ENCODE data around the gene C8G. TPM values are rescaled to one million over a fixed set of nuclear protein-coding genes. Genes with fewer than 3 reads are reported as not detected.
A peak's percentile ranks its signal among the peaks of the same experiment; 100 is the strongest.

Gene C8G
- total and polyA plus RNA-seq, 9 of the 15 experiments (the other 6 are each of a cell fraction or from before 2014, with no cell fraction given): 0.35 to 5.9 (median 2.7) TPM; not detected in 2

DNA sequence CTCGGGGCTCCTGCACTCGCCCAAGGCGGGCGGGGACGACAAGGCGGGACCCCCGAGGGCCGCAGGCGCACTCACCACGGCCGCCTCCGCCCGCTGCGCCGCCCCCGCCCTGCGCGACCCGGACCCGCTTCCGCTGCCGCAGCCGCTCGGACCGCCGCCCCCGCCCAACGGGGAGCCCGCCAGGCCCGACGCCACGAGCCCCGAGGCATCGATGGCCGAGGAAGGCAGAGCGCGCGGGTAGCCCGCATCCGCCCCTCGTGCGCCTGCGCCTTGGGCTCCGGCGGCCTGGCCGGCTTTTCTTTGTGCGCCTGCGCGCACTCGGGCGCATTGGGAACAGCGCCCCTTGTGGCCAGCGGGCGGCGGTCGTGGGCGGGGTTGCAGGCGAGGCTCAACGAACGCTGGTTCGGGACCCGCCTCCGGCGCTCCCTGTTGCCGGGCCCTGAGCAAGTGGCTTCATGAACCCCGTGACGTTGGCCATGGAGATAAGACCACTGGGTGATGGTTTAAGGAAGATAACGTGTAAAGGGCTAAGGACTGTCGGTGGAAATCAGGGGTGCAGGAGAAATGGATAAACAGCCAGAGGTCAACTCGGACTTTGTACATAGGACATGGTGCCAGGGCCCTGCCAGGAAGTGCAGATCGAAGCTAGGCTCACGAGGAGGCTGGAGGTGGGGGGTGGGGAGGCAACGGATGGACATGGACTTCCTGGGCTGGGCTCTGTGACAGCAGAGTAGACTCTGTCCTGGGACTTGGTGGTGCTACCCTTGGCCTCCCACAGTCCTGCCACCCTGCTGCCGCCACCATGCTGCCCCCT, at the start of gene C8G, which contains the start of gene FBXW5 (continued):
- TF ChIP-seq ZNF239 (CRISPR knock-in tag; IDR thresholded peaks at IDR 0.05): 0 out of 2 replicates have a peak, but pooled peaks have one; percentile 41
- TF ChIP-seq JUN (IDR thresholded peaks at IDR 0.05; ENCODE audit: borderline replicate concordance, low read depth, low read length): peak; percentile 55; the same call in 1 of the 2 replicates
- no peak for TF ChIP-seq JUN (CRISPR knock-in tag; IDR thresholded peaks at IDR 0.05; ENCODE audit: borderline replicate concordance)
- 0 out of 2 replicates have a peak, but pooled peaks have one; percentile 5 for TF ChIP-seq TAL1 (IDR thresholded peaks at IDR 0.05)
- no peak for TF ChIP-seq KHSRP (IDR thresholded peaks at IDR 0.05)
- peak; percentile 64 for TF ChIP-seq CREB1 (IDR thresholded peaks at IDR 0.05)
- peak; percentile 74; the same call in 1 of the 2 replicates for TF ChIP-seq CREB1 (CRISPR knock-in tag; IDR thresholded peaks at IDR 0.05)
- TF ChIP-seq TRIM24 (IDR thresholded peaks at IDR 0.05): peak in 1 of 2 experiments; percentile 39; a peak in 1 of 4 replicates
- no peak for TF ChIP-seq EWSR1 (IDR thresholded peaks at IDR 0.05; ENCODE audit: borderline replicate concordance, low read depth, partially characterized antibody)
- TF ChIP-seq, protein P1, sequence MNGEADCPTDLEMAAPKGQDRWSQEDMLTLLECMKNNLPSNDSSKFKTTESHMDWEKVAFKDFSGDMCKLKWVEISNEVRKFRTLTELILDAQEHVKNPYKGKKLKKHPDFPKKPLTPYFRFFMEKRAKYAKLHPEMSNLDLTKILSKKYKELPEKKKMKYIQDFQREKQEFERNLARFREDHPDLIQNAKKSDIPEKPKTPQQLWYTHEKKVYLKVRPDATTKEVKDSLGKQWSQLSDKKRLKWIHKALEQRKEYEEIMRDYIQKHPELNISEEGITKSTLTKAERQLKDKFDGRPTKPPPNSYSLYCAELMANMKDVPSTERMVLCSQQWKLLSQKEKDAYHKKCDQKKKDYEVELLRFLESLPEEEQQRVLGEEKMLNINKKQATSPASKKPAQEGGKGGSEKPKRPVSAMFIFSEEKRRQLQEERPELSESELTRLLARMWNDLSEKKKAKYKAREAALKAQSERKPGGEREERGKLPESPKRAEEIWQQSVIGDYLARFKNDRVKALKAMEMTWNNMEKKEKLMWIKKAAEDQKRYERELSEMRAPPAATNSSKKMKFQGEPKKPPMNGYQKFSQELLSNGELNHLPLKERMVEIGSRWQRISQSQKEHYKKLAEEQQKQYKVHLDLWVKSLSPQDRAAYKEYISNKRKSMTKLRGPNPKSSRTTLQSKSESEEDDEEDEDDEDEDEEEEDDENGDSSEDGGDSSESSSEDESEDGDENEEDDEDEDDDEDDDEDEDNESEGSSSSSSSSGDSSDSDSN (IDR thresholded peaks at IDR 0.05; ENCODE audit: borderline replicate concordance in 1 of 2, low read depth in 2 of 2, low read length in 2 of 2): peak in 1 of 2 experiments; percentile 27; a peak in 2 of 4 replicates
- no peak for TF ChIP-seq NCOA1 (IDR thresholded peaks at IDR 0.05; ENCODE audit: low read depth)
- TF ChIP-seq TCF7 (IDR thresholded peaks at IDR 0.05; ENCODE audit: borderline replicate concordance): no peak
- no peak for TF ChIP-seq SRSF7 (optimal IDR thresholded peaks at IDR 0.05; ENCODE audit: low read depth, low read length)
- no peak for TF ChIP-seq KLF10 (CRISPR knock-in tag; IDR thresholded peaks at IDR 0.05)
- TF ChIP-seq, protein P2, sequence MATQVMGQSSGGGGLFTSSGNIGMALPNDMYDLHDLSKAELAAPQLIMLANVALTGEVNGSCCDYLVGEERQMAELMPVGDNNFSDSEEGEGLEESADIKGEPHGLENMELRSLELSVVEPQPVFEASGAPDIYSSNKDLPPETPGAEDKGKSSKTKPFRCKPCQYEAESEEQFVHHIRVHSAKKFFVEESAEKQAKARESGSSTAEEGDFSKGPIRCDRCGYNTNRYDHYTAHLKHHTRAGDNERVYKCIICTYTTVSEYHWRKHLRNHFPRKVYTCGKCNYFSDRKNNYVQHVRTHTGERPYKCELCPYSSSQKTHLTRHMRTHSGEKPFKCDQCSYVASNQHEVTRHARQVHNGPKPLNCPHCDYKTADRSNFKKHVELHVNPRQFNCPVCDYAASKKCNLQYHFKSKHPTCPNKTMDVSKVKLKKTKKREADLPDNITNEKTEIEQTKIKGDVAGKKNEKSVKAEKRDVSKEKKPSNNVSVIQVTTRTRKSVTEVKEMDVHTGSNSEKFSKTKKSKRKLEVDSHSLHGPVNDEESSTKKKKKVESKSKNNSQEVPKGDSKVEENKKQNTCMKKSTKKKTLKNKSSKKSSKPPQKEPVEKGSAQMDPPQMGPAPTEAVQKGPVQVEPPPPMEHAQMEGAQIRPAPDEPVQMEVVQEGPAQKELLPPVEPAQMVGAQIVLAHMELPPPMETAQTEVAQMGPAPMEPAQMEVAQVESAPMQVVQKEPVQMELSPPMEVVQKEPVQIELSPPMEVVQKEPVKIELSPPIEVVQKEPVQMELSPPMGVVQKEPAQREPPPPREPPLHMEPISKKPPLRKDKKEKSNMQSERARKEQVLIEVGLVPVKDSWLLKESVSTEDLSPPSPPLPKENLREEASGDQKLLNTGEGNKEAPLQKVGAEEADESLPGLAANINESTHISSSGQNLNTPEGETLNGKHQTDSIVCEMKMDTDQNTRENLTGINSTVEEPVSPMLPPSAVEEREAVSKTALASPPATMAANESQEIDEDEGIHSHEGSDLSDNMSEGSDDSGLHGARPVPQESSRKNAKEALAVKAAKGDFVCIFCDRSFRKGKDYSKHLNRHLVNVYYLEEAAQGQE (IDR thresholded peaks at IDR 0.05; ENCODE audit: borderline replicate concordance): peak; percentile 97
- TF ChIP-seq, protein P2 (CRISPR knock-in tag; IDR thresholded peaks at IDR 0.05; ENCODE audit: low read depth): 0 out of 2 replicates have a peak, but pooled peaks have one; percentile 22
- TF ChIP-seq, protein P3, sequence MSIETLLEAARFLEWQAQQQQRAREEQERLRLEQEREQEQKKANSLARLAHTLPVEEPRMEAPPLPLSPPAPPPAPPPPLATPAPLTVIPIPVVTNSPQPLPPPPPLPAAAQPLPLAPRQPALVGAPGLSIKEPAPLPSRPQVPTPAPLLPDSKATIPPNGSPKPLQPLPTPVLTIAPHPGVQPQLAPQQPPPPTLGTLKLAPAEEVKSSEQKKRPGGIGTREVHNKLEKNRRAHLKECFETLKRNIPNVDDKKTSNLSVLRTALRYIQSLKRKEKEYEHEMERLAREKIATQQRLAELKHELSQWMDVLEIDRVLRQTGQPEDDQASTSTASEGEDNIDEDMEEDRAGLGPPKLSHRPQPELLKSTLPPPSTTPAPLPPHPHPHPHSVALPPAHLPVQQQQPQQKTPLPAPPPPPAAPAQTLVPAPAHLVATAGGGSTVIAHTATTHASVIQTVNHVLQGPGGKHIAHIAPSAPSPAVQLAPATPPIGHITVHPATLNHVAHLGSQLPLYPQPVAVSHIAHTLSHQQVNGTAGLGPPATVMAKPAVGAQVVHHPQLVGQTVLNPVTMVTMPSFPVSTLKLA (conservative IDR thresholded peaks at IDR 0.05): peak; percentile 66 to 76
